Esophagus squamous epithelium (tissue), 5 donors: ENCODE measurements around the gene EVC2. TPM values are rescaled to one million over a fixed set of nuclear protein-coding genes. Genes with fewer than 3 reads are reported as not detected.

Experiments used
- DNase-seq: peaks from one replicate; lab custom pipeline; 2025; lab: John Stamatoyannopoulos, UW
- H3K27ac ChIP-seq, 4 donors: fragments of 200-600 bp; sonication (generic); one replicate each; pipeline ENCODE4 v1.5.1; 2016 to 2019; ENCODE audit warnings: mild to moderate bottlenecking in 1 of 4
- H3K27me3 ChIP-seq, 4 donors: fragments of 200-600 bp; sonication (generic); 1 replicate in 3 of 4; 2 replicates in 1 of 4; pipeline versions ENCODE4 v1.5.1 to v1.6.0; 2017 to 2021; ENCODE audit warnings: antibody characterized with exemption in 1 of 4
- H3K36me3 ChIP-seq, 3 donors: fragments of 200-600 bp; sonication (generic); one replicate each; pipeline ENCODE4 v1.5.1; 2016 to 2019
- H3K4me1 ChIP-seq, 3 donors: fragments of 200-600 bp; sonication (generic); one replicate each; pipeline ENCODE4 v1.5.1; 2017 to 2019
- H3K4me3 ChIP-seq, 4 donors: fragments of 200-600 bp; sonication (generic); 1 replicate in 3 of 4; 2 replicates in 1 of 4; pipeline ENCODE4 v1.5.1; 2016 to 2019; ENCODE audit warnings: mild to moderate bottlenecking in 2 of 4, moderate library complexity in 1 of 4
- H3K9me3 ChIP-seq, 3 donors: fragments of 200-600 bp; sonication (generic); one replicate each; pipeline ENCODE4 v1.5.1; 2016 to 2019
- POLR2A ChIP-seq, 4 donors: fragments of 450-650 bp; IDR thresholded peaks; one replicate each; pipeline ENCODE4 v1.6.1; 2017; ENCODE audit warnings: antibody characterized with exemption in 4 of 4, mild to moderate bottlenecking in 4 of 4, moderate library complexity in 3 of 4
- WGBS, 2 donors: methylation state at CpG; one replicate each; pipeline ENCODE4 v1.1.5; 2018; 5-methylcytosine and 5-hydroxymethylcytosine counted together
- intact Hi-C: fragments of 100-400 bp; cut with DNase I; formaldehyde crosslinking; loops from one replicate; pipeline ENCODE4 v1.15.0; 2022
- total RNA-seq, 4 donors: library from RNA; depleted of rRNA; stranded (reverse); fragments of >200 nt; gene quantifications; one replicate each; pipeline ENCODE4 v1.1.0, GENCODE V29; 2016
- TF ChIP-seq, protein P1 (sequence below), 6 experiments: fragments of 450-650 bp in 4 of 6; fragments of 200-600 bp in 2 of 6; sonication (generic) in 2 of 6; IDR thresholded peaks; one replicate each; pipeline ENCODE4 v1.5.1; 2016 to 2019; ENCODE audit warnings: antibody characterized with exemption in 6 of 6, mild to moderate bottlenecking in 4 of 6, moderate library complexity in 4 of 6
- donor health status: DM: yes; HTN: yes; CAD: no.

EVC2 gene
- total RNA-seq, result 10 to 100 TPM in 1 of 4 donors, 1 to 10 TPM in 3; 5.0 to 12.6 (median 5.1) TPM

DNA sequence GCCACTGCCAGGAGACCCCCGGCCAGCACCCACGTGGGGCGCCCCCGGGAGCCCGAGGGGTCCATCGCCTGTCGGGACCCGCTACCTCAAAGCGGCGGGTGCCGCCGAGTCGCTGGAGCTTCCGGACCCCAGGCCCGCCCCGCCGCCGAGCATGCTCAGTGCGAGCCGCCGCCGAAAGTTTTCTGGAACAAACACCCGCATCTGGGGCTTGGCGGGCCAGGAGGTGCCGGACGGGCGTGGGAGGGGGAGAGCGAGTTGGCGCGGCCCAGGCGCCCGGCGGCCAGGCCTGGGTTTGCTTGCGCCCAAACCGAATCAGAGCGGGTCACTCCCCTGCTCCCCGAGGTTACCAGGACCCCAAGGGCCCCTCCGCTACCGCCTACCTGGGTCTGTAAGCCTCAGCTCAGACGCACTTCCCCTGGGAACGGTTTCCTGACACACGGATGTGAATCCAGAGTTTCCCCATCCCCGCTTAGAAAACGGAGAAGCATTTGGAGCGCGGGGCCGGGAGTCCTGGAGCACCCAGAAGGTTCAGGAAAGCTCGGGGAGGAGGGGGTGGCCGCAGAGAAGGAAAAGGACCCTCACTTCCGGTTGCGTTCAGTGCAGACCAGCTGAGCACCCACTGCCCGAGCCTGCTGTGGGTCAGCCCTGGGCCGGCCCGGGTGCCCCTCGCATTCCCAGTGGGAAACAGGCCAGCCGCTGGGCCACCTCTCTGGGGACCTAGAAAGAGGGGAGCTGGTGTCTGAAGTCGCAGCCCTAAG is at the start of gene EVC2:
Gene EVC2 (minus strand): TSS at position 111 of the 758 bp plus-strand sequence. CDS start 46 bp downstream, at position 65.
- TF ChIP-seq, protein P1, sequence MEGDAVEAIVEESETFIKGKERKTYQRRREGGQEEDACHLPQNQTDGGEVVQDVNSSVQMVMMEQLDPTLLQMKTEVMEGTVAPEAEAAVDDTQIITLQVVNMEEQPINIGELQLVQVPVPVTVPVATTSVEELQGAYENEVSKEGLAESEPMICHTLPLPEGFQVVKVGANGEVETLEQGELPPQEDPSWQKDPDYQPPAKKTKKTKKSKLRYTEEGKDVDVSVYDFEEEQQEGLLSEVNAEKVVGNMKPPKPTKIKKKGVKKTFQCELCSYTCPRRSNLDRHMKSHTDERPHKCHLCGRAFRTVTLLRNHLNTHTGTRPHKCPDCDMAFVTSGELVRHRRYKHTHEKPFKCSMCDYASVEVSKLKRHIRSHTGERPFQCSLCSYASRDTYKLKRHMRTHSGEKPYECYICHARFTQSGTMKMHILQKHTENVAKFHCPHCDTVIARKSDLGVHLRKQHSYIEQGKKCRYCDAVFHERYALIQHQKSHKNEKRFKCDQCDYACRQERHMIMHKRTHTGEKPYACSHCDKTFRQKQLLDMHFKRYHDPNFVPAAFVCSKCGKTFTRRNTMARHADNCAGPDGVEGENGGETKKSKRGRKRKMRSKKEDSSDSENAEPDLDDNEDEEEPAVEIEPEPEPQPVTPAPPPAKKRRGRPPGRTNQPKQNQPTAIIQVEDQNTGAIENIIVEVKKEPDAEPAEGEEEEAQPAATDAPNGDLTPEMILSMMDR (IDR thresholded peaks at IDR 0.05), result no peak
- TF ChIP-seq POLR2A (IDR thresholded peaks at IDR 0.05), result peak in 2 of 4 donors; percentile 56 to 60

GRCh38 chr4:5757954-5758353 is 49.6 kb upstream of the EVC2 start:
- TF ChIP-seq, protein P1 (IDR thresholded peaks at IDR 0.05), result no peak
- TF ChIP-seq POLR2A (IDR thresholded peaks at IDR 0.05), result no peak
- peak overlapping the region; percentile 0 to 81 (median 62) for H3K27ac ChIP-seq
- intact Hi-C loops, result no loop called here
- 69 to 77% methylated on average over 10 of the region's 10 CpGs for WGBS, 2 donors
- H3K4me3 ChIP-seq, result no peak overlapping the region
- peaks cover 5 to 52% (median 10%) of the 10 kb centered on the region in 3 donors for H3K36me3 ChIP-seq
- peaks cover 3 to 52% (median 6%) of the 10 kb centered on the region in 3 donors for H3K4me1 ChIP-seq
- DNase-seq, result no peak
- no peaks in the 10 kb centered on the region for H3K27me3 ChIP-seq
- no peaks in the 10 kb centered on the region for H3K9me3 ChIP-seq

More for the DNA sequence above, at the start of gene EVC2:
- Histone ChIP-seq H3K36me3 (peaks cover 0 to 7% (median 0%) of the 10 kb centered on the region in 3 donors), H3K9me3 (no peaks in the 10 kb centered on the region), H3K27me3 (peaks cover 0 to 13% (median 0%) of the 10 kb centered on the region in 4 donors), H3K4me3 (peak within 1 kb of the TSS; percentile 52 to 88 (median 68)), H3K27ac (peak within 1 kb of the TSS; percentile 84 to 89 (median 86)), H3K4me1 (peaks cover 32 to 76% (median 34%) of the 10 kb centered on the region in 3 donors)
- intact Hi-C loops, result no loop called here
- 36 to 40% methylated on average over 1 to 14 of the region's 57 CpGs for WGBS, 2 donors
- no peak for DNase-seq

- Histone ChIP-seq H3K27me3 (no peaks in the 10 kb centered on the region), H3K27ac (peak overlapping the region in 3 of 4 donors; percentile 55 to 81 (median 68)), H3K4me1 (peaks cover 3 to 52% (median 6%) of the 10 kb centered on the region in 3 donors), H3K9me3 (no peaks in the 10 kb centered on the region), H3K4me3 (no peak overlapping the region), H3K36me3 (peaks cover 5 to 55% (median 10%) of the 10 kb centered on the region in 3 donors)
- TF ChIP-seq, protein P1 (IDR thresholded peaks at IDR 0.05), result no peak
- no peak for TF ChIP-seq POLR2A (IDR thresholded peaks at IDR 0.05)
- intact Hi-C loops, result no loop called here
- WGBS, 2 donors, result 69 to 94% methylated on average over 2 to 3 of the region's 4 CpGs
- DNase-seq, result no peak
Measured at GRCh38 chr4:5757536-5757935, 49.2 kb upstream of the EVC2 start.

- H3K36me3 ChIP-seq, result peaks cover 5 to 55% (median 10%) of the 10 kb centered on the region in 3 donors
- peaks cover 3 to 52% (median 6%) of the 10 kb centered on the region in 3 donors for H3K4me1 ChIP-seq
- no peak for DNase-seq
- H3K27ac ChIP-seq, result no peak overlapping the region
- intact Hi-C loops, result no loop called here
- no peaks in the 10 kb centered on the region for H3K9me3 ChIP-seq
- TF ChIP-seq, protein P1 (IDR thresholded peaks at IDR 0.05), result no peak
- no peak for TF ChIP-seq POLR2A (IDR thresholded peaks at IDR 0.05)
- H3K27me3 ChIP-seq, result no peaks in the 10 kb centered on the region
- 88 to 89% methylated on average over 3 to 7 of the region's 7 CpGs for WGBS, 2 donors
- no peak overlapping the region for H3K4me3 ChIP-seq
Measured at GRCh38 chr4:5757091-5757490, 48.7 kb upstream of the EVC2 start.

- Histone ChIP-seq H3K27me3 (no peaks in the 10 kb centered on the region), H3K4me3 (no peak overlapping the region), H3K4me1 (peaks cover 3 to 52% (median 6%) of the 10 kb centered on the region in 3 donors), H3K36me3 (peaks cover 5 to 55% (median 10%) of the 10 kb centered on the region in 3 donors), H3K9me3 (no peaks in the 10 kb centered on the region), H3K27ac (no peak overlapping the region)
- no peak for DNase-seq
- TF ChIP-seq POLR2A (IDR thresholded peaks at IDR 0.05), result no peak
- TF ChIP-seq, protein P1 (IDR thresholded peaks at IDR 0.05), result no peak
- WGBS, 2 donors, result 90 to 92% methylated on average over 7 to 9 of the region's 9 CpGs
- intact Hi-C loops, result no loop called here
Measured at GRCh38 chr4:5756271-5756670, 47.9 kb upstream of the EVC2 start.
